COLO829 (cell line): ENCODE data around the gene FGF6.
"Not testable (repeated sequence)": the region's sequence is repeated elsewhere in the genome, so short reads cannot be mapped to it uniquely, and the experiment has no call there.

Experiments
- DNase-seq: peaks from one replicate; pipeline ENCODE4 v3.0.0; 2012; ENCODE audit warnings: low spot score

FGF6 gene

DNA sequence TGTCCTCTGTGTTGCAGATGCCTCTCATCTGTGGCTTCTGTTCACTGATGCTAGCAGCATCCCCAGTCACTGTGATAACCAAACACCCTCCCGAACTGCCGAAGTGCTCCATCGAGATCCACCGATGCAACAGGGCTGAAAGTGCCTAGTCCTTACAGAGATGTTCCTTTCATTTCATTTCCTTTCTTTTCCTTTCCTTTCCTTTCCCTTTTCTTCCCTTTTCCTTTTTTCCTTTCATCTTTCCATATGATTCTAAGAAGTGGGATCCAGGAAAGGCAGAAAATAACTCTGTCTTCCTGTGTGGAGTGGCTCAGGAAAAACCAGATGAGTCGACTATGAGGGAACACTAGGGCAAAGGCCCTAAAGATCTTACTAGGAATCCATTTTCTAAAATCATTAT is 26.7 kb downstream of the FGF6 start:
- no peak for DNase-seq

- no peak for DNase-seq
Observed at GRCh38 chr12:4417936-4418335, 27.7 kb downstream of the FGF6 start.

DNA sequence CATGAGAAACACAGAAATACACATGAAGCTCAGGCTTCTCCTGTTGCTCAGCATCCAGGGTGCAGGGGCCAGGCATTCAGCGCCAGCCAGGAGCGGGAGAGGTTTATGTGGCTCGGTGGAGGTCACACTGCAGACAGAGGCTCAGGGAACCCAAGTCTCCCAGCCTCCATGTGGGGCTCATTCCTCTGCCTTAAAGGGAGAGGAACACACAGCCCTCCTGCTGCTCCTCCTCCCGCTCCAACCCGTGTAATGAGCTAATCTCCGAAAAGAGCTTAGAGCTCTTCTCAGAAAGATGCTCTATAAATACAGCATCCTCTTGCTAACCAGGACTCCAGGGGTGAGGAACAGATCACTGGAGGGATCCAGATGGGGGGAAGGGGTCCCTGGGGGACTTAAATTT is 28.2 kb downstream of the FGF6 start:
- DNase-seq = no peak

- DNase-seq = no peak
Observed at GRCh38 chr12:4416276-4416675, 29.3 kb downstream of the FGF6 start.

DNA sequence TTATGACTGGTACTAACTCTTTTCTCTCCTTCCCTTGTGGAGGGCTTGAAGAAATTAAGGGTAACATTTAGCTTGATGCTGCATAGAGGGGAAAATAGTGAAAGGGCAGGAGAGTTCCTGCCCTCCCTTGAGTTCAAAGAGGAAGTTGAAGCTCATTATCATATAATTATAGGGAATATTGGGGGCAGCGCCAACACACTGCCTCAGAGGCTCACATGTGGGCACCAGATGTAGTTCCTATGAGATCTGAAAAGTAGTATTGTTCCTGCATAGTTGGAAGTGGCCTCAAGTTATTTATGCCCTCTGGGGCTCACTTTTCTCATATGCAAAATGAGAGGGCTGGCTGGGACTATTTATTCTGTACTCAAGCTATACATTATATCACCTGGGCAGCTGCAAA is 33.1 kb downstream of the FGF6 start:
- DNase-seq = no peak

GRCh38 chr12:4412056-4412455 is 33.6 kb downstream of the FGF6 start:
- peak; percentile 60 for DNase-seq

DNA sequence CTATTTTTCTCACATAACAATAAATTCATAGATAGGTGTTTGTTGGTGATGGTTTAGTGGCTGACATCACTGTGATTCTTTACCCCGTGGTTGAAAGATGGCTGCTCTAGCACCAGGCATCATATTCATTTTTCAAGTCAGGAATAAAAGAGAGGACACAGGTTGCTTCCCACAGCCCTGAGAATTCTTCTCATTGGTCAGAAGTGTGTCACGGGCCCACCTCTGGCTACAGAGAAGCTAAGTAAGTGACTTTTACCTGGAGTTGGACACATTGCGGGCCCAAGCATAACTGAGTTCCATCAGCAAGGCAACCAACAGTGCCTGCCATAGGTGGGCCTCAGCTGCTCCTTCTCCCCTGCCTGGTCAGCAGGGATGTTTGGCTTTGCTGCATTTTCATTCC is 38.5 kb downstream of the FGF6 start:
- no peak for DNase-seq

DNA sequence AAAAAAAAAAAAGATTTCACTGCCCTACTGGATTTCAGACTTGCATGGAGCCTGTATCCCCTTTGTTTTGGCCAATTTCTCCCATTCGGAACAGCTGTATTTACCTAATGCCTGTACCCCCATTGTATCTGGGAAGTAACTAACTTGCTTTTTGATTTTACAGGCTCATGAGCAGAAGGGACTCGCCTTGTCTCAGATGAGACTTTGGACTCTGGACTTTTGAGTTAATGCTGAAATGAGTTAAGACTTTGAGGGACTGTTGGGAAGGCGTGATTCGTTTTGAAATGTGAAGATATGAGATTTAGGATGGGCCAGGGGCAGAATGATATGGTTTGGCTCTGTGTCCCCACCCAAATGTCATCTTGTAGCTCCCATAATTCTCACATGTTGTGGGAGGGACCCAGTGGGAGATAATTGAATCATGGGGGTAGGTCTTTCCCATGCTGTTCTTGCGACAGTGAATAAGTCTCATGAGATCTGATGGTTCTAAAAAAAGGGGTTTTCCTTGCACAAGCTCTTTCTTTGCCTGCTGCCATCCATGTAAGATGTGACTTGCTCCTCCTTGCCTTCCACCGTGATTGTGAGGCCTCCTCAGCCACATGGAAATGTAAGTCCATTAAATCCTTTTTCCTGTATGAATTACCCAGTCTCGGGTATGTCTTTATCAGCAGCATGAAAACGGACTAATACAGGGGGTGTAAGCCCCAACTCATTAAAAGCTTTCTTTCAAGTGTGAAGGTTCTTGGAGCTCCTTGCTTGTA is 40.6 kb downstream of the FGF6 start:
- DNase-seq = not testable (repeated sequence)

GRCh38 chr12:4402996-4403395 is 42.6 kb downstream of the FGF6 start:
- DNase-seq = no peak

DNA sequence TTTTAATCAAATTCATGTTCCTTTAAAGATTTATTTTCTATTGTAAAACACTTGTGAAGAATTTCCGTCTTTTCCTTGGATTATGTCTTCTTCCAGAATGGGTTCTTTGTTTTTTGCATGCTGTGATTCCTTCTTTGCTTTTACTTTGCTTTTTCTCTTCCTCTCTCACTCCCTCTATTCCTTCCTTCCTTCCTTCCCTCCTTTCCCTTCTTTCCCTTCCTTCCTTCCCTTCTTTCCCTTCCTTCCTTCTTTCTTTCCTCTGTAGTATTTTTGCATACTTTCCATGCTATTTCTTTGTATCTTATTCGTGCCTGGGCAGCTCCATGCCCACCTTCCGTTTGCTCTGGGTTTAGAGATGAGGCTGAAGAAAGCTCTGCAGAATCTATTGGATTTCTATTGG is 44.5 kb downstream of the FGF6 start:
- no peak for DNase-seq

- DNase-seq = no peak
Observed at GRCh38 chr12:4395818-4396217, 49.8 kb downstream of the FGF6 start.

DNA sequence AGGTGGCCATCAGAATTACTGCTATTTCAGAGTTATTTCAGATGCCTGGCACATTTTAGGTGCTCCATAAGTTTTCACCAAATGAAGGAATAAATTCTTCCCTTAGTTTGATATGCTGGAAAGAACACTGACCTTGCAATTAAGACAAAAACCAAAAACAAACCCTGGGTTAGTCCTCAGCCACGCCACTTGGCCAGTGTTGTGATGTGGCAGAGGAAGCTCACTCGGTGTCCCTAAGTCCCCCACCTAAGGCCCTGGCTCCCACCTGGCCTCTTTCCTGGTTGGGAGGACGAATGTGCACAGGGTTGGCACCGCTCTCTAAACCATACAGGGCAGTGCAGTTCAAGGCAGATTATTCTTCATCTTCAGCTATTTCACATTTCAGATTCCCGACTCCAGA is 52.4 kb downstream of the FGF6 start:
- DNase-seq = no peak

- no peak for DNase-seq
Observed at GRCh38 chr12:4392223-4392742, 53.3 kb downstream of the FGF6 start.

DNA sequence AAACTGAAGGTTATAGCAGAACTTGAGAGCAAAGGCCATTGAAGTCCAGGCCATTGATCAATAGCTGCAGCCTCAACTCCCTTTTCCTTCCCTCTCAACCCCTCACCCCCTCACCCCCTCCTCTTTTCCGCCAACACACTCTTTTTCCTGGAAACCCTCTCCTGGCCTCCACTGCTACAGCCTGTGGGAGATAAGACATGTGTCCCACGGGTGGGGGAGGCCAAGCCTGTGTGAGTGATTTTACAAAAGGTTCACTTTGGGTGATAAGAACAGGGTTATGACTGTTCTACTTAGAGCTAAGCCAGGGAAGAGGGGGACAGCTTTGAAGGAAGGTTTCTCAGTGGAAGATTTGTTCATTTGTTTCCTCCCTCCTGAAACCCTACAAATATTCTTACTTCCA is 57.0 kb downstream of the FGF6 start:
- no peak for DNase-seq

- no peak for DNase-seq
Observed at GRCh38 chr12:4388032-4388431, 57.6 kb downstream of the FGF6 start.

GRCh38 chr12:4387607-4388006 is 58.0 kb downstream of the FGF6 start:
- no peak for DNase-seq

DNA sequence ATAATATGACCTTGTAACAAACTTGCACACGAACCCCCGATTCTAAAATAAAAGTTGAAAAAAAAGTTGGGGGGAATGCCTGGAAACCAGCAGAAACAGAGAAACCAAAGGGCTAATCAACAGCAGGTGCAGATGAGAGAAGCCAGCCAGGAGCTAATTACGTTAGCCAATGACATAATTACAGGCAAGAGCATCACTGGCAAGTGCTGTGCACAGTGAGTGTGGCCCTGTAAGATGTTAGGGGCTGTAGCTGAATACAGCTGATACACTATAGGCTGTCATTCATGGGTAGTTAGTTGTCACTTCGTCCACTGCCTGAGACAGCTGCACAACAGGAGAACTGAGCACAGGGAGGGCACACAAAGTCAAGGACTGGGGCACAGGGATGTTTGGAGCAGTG is 58.8 kb downstream of the FGF6 start:
- no peak for DNase-seq
